SH-SY5Y (cell line): Measurements from ENCODE around the gene PRKCZ.

ENCODE experiments used
- GATA2 ChIP-seq: IDR thresholded peaks from 2 replicates; pipeline ENCODE4 v1.6.1; 2011; ENCODE audit warnings: mild to moderate bottlenecking, low read depth, low read length
- GATA3 ChIP-seq: IDR thresholded peaks from 2 replicates; pipeline ENCODE4 v1.6.1; 2011; ENCODE audit warnings: low read depth, mild to moderate bottlenecking, low read length, moderate library complexity

- TF ChIP-seq GATA3 (no peak), GATA2 (no peak)
These were observed 174.6 kb downstream of the PRKCZ start for GRCh38 chr1:2224631-2225428.
